ENCODE measurements around the gene B3GALNT2.
"Not testable (repeated sequence)": the region's sequence is repeated elsewhere in the genome, so short reads cannot be mapped to it uniquely, and the experiment has no call there.

The B3GALNT2 gene

GRCh38 chr1:235491644-235492043 is 12.6 kb downstream of the B3GALNT2 start:
- no peak for DNase-seq (ENCODE audit: low read depth)
- no peak overlapping the region for H3K4me3 ChIP-seq (ENCODE audit: low read depth, low read length)
- TF ChIP-seq CTCF (IDR thresholded peaks at IDR 0.05; ENCODE audit: low read depth, low read length, missing control alignments): no peak
- in situ Hi-C loops (cut with HindIII; ENCODE audit: low sequenced_read_pairs): no loop called here

GRCh38 chr1:235486321-235486720 is 17.9 kb downstream of the B3GALNT2 start:
- no peak overlapping the region for H3K4me3 ChIP-seq (ENCODE audit: low read depth, low read length)
- in situ Hi-C loops (cut with HindIII; ENCODE audit: low sequenced_read_pairs): no loop called here
- no peak for DNase-seq (ENCODE audit: low read depth)
- TF ChIP-seq CTCF (IDR thresholded peaks at IDR 0.05; ENCODE audit: low read depth, low read length, missing control alignments): no peak

DNA sequence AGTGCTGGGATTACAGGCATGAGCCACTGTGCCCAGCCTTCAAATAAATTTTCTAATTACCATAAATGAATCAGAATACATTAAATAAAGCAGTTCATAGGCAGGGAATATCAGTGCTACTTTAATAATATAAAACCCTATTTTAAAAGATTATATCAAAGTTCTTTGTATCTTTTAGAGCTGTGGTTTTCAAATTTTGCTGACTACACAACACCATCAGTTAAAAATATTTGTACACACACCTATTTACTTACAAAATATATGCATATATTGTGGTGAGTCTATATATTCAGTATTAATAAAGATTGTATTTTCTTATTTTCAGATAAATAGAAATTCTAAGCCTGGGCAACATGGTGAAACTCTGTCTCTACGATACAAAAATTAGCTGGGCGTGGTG is 18.7 kb downstream of the B3GALNT2 start:
- no peak for DNase-seq (ENCODE audit: low read depth)
- no peak for TF ChIP-seq CTCF (IDR thresholded peaks at IDR 0.05; ENCODE audit: low read depth, low read length, missing control alignments)
- in situ Hi-C loops (cut with HindIII; ENCODE audit: low sequenced_read_pairs): no loop called here
- no peak overlapping the region for H3K4me3 ChIP-seq (ENCODE audit: low read depth, low read length)

- TF ChIP-seq CTCF (IDR thresholded peaks at IDR 0.05; ENCODE audit: low read depth, low read length, missing control alignments): no peak
- in situ Hi-C loops (cut with HindIII; ENCODE audit: low sequenced_read_pairs): no loop called here
- H3K4me3 ChIP-seq (ENCODE audit: low read depth, low read length): no peak overlapping the region
- no peak for DNase-seq (ENCODE audit: low read depth)
These were observed 21.2 kb downstream of the B3GALNT2 start for GRCh38 chr1:235483090-235483489.

DNA sequence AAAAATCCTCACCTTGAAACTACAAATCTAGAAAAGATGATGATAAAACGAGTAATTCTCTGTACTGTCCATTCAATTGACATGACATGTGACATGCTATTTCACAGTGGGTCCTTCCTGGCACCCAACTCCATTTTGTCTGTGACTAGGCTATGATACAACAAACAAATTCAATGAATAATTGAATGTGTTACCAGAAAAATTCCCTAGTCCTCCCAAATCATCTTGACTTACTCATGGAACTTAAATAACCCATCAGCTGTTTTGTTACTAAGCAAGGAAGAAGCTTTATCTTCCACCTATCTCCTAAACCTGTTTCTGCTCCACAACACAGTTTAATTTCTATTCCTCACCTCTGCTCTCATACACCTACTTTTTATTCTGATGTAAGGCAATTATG is 30.4 kb downstream of the B3GALNT2 start:
- no peak for TF ChIP-seq CTCF (IDR thresholded peaks at IDR 0.05; ENCODE audit: low read depth, low read length, missing control alignments)
- H3K4me3 ChIP-seq (ENCODE audit: low read depth, low read length): no peak overlapping the region
- in situ Hi-C loops (cut with HindIII; ENCODE audit: low sequenced_read_pairs): no loop called here
- DNase-seq (ENCODE audit: low read depth): no peak

GRCh38 chr1:235470741-235471439 is 33.4 kb downstream of the B3GALNT2 start:
- no peak for TF ChIP-seq CTCF (IDR thresholded peaks at IDR 0.05; ENCODE audit: low read depth, low read length, missing control alignments)
- DNase-seq (ENCODE audit: low read depth): no peak
- no peak overlapping the region for H3K4me3 ChIP-seq (ENCODE audit: low read depth, low read length)
- in situ Hi-C loops (cut with HindIII; ENCODE audit: low sequenced_read_pairs): no loop called here

DNA sequence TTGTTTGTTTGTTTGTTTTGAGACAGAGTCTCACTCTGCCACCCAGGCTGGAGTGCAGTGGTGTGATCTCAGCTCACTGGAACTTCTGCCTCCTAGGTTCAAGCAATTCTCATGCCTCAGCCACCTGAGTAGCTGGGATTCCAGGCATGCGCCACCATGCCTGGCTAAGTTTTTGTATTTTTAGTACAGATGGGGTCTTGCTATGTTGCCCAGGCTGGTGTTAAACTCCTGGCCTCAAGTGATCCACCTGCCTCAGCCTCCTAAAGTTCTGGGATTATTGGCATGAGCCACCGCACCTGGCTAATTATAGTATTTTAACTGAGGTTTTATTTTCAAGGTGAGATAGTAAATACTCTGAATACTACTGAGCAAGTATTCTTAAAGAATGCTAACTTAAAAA is 34.4 kb downstream of the B3GALNT2 start:
- in situ Hi-C loops (cut with HindIII; ENCODE audit: low sequenced_read_pairs); DNase-seq (ENCODE audit: low read depth); H3K4me3 ChIP-seq (ENCODE audit: low read depth, low read length): not testable (repeated sequence)
